ENCODE results near the gene USP25.
A peak's percentile ranks its signal among the peaks of the same experiment; 100 is the strongest.

The USP25 gene, protein sequence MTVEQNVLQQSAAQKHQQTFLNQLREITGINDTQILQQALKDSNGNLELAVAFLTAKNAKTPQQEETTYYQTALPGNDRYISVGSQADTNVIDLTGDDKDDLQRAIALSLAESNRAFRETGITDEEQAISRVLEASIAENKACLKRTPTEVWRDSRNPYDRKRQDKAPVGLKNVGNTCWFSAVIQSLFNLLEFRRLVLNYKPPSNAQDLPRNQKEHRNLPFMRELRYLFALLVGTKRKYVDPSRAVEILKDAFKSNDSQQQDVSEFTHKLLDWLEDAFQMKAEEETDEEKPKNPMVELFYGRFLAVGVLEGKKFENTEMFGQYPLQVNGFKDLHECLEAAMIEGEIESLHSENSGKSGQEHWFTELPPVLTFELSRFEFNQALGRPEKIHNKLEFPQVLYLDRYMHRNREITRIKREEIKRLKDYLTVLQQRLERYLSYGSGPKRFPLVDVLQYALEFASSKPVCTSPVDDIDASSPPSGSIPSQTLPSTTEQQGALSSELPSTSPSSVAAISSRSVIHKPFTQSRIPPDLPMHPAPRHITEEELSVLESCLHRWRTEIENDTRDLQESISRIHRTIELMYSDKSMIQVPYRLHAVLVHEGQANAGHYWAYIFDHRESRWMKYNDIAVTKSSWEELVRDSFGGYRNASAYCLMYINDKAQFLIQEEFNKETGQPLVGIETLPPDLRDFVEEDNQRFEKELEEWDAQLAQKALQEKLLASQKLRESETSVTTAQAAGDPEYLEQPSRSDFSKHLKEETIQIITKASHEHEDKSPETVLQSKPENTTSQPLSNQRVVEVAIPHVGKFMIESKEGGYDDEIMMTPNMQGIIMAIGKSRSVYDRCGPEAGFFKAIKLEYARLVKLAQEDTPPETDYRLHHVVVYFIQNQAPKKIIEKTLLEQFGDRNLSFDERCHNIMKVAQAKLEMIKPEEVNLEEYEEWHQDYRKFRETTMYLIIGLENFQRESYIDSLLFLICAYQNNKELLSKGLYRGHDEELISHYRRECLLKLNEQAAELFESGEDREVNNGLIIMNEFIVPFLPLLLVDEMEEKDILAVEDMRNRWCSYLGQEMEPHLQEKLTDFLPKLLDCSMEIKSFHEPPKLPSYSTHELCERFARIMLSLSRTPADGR

DNA sequence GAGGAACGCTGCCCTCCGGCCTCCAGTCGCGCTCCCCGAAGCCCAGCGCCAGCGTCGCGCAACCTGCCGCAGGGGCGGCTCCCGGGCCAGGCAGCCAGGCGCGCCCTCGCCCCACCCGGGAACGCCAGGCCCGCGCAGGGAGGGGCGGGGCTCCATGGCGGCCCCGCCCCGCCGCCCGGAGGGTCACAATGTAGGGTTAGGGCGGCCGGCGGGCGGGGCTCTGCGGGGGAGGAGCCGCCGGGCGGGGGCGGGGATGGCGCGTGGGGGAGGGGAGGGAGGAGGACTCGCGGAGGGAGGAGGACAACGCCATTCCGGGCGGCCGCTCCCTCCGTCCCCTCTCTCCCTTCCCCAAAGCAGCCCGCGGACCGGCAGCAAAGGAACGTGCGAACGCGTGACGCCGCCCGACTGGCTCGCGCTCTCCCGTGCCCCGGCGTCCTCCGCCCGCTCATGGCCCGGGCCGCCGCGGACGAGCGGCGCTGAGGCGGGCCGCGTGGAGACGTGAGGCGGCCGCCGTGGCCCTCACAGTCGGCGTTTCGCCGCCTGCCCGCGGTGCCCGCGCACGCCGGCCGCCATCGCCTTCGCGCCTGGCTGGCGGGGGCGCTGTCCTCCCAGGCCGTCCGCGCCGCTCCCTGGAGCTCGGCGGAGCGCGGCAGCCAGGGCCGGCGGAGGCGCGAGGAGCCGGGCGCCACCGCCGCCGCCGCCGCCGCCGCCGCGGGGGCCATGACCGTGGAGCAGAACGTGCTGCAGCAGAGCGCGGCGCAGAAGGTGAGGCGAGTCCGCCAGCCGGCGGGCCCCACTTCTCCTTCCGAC, at the start of gene USP25:
Gene USP25, plus strand, starts transcription at position 309 of the 810 bp plus-strand sequence. Its CDS starts 412 bp downstream, at position 721.
- DNase-seq (ENCODE audit: low read depth), result peak; percentile 81

DNA sequence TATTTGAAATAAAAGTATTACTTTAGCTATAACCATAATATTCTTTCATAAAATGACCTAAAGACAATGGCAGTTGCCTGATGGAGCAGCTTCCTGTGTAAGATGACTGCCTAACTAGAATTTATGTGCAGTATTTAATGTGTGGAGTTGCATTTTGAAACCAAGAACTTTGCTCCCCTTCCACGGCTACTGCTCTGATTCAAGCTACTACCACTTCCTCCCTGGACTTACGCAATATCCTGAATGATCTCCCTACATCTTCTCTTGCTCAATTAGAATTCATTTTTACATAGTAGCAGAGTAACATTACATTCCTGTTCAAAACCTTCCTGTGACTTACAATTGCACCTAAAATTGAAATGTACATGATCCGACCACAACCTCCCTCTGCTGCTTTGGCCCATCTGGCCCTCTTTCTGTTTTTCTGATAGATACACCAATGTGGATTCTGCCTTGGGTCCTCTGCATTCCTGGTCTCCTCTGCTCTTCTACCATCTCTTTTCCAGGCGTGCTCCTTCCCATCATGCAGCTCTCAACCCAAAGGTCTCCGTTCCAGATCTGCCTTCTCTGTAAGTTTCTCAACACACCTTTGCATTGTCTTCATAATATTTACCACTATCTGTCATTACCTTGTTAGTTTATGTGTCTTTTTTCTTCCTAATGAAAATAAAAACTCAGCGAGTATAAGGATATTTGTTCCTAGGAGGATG, 47.4 kb upstream of the USP25 start:
- DNase-seq (ENCODE audit: low read depth), result peak; percentile 74

DNA sequence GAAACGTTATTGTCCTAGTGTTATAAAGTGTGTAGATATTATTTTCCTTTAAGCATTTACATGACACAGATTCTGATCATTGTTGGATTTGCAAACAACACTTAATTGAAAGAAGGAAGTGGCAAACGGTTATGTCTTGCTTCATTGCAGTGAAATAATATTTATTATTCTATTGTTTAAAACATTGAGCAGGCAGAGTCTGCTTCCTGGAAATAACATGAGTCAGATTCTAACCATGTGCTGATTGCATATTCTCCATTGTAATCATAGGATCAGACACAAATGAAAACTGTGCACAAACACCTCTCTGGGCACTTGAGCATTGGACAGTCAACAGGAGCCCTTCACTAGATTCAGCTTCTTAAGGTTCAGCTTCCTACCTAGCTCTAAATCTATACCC, 46.8 kb upstream of the USP25 start:
- DNase-seq (ENCODE audit: low read depth), result peak; percentile 51

DNA sequence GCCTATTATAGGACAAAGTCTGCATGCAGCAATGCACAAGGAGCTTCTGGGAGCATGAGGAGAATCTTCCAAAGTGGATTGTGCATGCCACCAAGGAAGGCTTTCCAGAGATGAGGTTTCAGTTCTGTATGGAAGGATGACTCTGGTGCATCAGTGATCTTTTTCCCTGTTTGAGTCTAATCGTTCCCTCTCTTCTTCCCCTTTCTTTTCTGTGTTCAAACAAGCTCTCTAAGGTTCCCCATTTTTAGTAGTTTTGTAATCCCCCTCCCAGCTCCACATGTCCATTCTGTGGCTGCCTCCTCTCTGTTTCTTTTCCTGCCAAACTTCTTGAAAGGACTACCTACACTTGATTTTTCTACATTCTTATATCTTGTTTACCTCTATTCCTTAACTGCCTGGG, 43.3 kb upstream of the USP25 start:
- DNase-seq (ENCODE audit: low read depth), result no peak

DNA sequence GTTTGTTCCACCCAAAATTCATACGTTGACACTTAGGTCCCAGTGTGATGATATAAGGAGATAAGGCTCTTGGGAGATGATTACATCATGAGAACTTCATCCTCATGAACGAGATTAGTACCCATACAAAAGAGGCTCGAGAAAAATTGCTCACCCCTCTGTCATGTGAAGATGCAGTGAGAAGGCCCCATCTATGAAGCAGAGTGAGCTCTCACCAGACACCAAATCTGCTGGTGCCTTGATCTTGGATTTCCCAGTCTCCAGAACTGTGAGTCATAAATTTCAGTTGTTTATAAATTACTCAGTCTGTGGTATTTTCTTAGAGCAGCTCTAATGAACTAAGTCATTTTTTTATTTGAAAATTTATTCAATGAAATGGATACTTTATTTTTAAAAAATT, 42.6 kb upstream of the USP25 start:
- DNase-seq (ENCODE audit: low read depth), result peak; percentile 66

DNA sequence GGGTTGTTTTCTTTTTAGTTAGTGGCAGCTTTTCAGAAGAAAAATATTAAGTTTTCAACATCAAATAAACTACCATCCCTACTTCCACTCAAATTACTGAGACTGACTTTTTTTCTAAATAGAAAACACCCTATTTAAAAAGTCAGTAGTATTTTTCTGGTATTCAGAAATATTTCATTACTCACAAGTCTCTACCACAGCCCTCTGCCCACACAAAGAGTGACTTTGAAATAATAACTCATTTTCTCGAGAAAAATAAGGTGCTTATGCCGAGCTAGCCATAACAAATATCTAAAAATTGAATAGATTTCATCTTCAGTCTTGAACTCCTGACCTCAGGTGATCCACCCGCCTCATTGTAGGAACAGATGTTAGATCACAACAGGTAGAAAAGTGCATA, 41.8 kb upstream of the USP25 start:
- no peak for DNase-seq (ENCODE audit: low read depth)

DNA sequence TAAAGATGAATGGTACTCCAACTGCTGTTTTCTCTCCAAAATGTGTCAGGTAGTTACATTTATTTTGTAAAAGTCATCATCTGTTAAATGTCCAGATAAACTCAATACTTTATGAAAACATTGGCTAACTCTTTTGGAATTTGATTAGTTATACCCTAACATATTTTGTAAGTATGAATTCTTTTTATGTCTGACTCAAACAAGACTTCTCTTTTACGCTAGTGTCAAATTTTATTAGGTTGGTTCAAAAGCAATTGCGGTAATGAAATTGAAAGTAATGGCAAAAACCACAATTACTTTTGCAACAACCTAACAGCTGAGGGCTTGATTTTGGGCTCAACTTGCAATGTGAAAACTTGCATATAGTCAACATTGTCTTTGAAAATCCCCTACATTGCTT, 41.0 kb upstream of the USP25 start:
- peak; percentile 43 for DNase-seq (ENCODE audit: low read depth)

DNA sequence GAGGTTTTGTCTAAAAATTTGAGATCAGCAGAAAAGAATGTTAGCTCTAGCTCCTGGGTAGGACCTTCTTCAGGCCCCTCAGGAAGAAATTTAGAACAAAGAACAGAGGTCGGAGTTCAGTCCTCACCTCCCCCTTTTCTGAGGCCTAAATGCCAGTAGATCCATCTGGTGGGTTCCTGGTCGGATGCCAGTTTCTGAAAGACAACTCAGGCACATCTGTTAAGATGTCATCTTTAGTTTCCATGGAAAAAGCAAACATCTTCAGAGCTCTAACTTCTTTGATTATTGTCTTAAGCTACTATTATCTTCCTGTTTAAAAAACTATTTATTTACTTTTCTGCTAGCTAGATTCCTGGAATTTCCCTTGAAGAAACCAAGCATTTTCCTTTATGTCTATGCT, 37.1 kb upstream of the USP25 start:
- DNase-seq (ENCODE audit: low read depth), result peak; percentile 46

DNA sequence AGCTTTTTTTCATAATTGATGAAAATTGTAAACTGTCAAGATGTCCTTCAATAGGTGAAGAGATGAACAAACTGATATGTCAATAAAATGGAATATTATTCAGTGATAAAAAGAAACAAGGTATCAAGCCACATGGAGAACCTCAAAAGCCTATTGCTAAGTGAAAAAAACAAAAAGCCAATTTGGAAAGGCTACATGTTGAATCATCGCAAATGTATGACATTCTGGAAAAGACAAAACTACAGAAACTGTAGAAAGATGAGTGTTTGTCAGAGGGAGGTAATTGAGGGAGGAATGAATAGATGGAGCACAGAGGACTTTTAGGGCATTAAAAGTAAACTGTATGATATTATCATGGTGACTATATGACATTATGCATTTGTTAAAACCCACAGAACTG, 34.5 kb upstream of the USP25 start:
- no peak for DNase-seq (ENCODE audit: low read depth)

DNA sequence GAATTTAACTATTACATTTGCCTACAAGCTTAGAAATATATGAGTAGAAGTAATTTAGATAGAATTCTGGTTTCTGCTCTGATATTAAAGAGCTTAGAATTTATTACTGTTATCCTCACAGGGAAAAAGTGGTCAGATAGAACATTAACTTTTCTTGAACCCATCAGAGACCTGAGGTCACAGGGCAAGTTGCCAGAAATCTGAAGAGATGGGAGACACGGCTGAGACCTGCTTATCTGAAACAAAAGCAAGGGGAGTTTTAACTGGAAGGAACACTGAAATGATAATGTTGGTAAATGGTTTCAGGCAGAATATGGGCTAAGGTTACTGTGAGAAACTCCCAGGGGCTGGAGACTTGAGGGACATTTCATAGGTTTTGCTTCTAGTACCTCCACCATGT, 28.0 kb upstream of the USP25 start:
- DNase-seq (ENCODE audit: low read depth), result no peak

DNA sequence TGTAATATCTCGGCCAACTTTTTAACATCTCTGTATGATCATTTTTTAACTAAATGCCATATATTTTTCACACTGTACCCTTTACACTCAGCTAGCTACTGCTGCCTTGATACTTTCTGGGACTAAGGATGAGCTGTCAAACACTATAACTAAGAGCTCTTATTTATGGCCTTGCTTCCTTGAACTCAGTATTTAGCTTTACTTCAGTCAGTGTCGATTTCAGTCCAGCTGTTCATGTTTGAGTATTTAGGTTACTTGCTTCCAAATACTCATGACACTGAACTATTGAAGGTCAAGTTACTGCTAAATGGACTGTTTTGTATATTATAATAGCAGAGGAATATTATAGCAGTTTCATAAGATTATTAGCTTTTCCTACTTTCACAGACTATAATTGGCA, 25.9 kb upstream of the USP25 start:
- no peak for DNase-seq (ENCODE audit: low read depth)

DNA sequence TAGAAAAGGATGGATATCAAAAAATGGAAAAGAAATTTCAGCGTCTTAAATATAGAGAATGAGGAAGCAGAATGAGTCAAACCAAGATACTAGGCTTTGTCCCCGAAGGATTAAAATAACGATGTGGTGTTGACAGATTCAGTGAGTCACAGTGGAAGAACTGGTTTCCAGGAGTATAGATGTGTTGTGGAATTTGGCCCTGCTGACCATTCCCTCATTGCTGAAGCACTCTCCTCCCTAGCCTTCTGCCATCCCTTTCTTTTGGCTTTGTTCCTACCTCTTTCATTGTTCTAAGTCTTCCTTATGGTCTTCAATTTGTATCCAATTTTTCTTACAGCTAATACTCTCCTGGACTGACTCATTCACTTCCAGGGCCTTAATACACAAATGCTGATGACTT, 23.1 kb upstream of the USP25 start:
- DNase-seq (ENCODE audit: low read depth), result peak; percentile 86

DNA sequence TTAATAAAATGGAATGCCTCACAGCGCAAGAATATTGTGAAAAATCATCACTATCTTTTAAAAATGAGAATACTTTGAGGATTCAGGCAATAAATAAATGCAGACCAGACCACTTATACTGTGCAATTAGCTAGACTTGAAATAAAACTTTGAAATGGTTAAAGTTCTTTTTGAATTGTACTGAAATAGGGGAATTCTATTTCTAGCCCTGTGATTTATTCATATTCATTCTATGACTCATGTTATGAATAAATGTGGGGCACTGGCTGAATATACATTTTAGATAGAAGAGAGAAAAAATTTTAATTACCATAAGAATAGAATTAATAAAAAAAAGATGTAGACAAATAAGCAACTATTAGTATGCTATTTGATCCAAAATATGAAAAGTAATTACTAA, 16.4 kb upstream of the USP25 start:
- DNase-seq (ENCODE audit: low read depth), result no peak

DNA sequence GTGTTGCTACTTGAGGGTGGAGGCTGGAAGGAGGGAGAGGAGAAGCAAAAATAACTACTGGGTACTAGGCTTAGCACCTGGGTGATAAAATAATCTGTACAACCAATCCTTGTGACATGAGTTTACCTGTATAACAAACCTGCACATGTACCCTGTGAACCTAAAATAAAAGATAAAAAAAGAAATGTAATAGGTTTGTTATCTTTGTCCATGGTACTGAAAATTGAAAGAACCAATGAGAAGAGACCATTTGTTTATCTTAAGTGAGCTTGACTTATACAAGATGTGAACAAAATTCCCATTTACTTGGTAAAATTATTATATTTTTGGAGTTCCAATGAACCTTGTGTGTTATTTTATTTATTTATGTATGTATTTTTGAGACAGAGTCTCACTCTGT, 11.1 kb upstream of the USP25 start:
- no peak for DNase-seq (ENCODE audit: low read depth)

DNA sequence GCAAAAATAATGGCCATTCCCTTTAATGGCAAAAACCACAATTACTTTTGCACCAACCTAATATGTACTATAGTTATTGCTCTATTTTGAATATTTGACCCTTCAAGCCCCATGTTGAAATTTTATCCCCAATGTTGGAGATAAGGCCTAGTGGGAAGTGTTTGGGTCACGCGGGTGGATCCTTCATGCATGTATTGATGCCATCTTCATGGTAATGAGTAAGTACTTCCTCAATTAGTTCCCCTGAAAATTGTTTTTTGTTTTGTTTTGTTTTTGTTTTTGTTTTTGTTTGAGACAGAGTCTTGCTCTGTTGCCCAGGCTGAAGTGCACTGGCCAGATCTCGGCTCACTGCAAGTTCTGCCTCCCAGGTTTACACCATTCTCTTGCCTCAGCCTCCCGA, 9.8 kb upstream of the USP25 start:
- no peak for DNase-seq (ENCODE audit: low read depth)

DNA sequence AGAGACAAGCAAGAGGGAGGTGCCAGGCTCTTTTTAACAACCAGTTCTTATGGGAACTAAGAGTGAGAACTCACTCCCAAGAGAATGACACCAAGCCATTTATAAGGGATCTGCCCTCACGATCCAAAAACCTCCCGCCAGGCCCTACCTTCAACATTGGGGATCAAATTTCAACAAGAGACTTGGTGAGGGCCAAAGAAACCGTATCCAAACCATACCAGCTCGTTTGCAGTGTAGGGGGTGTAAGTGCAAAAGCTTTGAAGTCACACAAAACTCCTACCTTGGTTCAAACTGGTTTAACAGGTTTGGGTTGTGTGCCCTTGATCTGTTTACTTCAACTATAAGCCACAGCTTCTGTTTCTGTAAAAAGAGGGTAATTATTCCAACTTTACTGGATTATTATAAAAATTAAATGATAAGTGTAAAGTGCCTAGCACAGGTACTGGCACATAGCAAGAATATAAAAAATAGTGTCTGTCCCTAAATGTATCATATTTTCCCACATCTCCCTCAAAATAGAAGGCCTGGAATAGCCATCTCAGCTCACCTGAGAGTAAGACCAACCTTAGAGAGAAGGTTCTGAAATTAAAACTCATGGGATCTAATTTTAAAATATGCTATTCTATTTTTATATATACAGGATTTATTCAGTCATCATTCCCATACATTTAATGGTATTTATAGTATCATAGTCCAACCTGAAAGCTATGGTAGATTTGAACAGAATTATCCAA, 7.0 kb upstream of the USP25 start:
- DNase-seq (ENCODE audit: low read depth), result no peak

DNA sequence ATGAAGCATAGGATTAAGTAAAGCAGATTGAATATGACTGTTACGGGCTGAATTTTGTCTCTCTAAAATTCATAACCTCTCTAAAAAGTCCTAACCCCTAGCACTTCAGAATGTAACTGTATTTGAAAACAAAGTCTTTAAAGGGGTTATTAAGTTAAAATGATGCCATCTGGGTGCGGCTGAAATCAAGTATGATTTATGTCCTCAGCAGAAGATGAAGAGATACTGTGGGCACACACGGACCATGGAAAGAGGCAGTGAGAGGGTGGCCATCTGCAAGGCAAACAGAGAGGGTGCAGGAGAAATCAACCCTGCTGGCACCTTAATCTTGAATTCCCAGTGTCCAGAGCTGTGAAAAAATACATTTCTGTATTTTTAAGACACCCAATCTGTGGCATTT, 3.8 kb upstream of the USP25 start:
- DNase-seq (ENCODE audit: low read depth), result no peak

DNA sequence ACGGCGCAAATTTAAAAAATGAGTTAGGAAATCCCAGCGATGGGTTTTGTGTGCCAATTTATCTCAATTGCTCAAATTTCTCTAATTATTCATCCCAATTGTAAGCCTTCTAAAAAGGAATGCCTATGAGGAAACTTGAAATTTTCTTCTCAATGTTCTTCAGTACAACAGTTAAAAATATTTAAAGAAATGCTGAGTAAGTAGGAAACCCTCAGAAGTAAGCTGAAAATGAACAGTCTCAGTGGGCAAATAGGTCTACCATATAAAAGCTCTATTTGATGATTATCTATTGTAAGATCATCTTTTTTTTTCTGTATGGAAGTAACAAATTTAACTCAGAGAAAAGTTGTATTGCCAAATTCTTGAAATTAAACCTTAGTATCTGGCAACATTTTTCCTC, 1.7 kb upstream of the USP25 start:
- DNase-seq (ENCODE audit: low read depth), result no peak

DNA sequence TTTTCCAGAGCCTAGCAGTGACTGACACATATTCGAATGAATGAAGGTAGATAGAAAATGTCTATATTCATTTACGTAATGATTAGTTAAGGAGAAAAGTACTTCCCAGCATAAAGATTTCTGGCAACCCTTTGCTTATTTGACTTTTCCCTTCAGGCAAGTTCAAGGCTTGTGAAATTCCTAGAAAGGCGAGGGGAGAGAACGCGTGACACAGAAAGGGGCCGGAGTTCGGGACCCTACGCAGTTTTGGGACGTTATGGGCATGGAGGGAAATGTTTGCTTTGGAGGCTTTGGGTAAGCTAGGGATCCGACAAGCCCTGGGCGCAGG, 472 bp upstream of the USP25 start:
- DNase-seq (ENCODE audit: low read depth), result no peak

DNA sequence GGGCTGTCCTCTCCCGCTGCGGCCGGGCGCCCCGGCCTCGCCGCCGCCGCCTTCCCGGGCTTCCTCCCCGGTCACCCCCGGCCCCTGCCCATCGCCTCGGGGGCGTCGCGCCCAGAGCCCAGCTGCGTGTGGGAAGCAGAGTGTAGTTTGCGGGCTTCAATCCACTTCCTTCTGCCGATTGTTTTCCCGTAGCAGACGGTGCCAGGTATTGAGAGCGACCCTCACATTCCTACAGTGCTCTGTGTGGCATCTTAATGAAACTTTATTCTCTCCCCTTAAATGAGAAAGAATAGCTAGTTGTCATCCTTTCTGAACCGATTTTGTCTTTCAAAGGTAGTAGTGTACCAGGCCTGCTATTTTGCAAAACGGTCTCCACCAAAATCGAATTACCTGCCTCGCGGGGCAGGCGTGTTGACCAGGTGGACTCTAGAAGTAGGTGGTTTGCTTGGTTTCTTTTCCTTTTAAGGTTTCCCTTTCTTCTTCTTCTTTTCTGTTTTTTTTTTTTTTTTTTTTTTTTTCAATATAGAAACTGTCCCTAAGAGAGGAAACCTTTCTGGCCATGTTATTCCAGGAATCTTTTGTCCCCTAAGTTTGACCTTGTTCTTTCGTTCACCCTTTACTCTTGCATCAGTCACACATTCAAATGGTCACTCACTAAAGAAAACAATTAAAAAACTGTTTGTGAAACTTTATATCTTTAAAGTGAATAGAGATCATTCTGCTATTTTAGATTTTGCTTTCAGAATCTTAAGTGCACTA, 881 bp downstream of the USP25 start:
- DNase-seq (ENCODE audit: low read depth), result no peak

Data from EH (cell line).